Tibial artery (tissue), 4 donors: ENCODE results near the gene PRSS3.

Source experiments
- DNase-seq, 2 donors: peaks; one replicate each; pipeline ENCODE4 v3.0.0-alpha.2; 2019
- H3K27ac ChIP-seq, 2 donors: fragments of 200-600 bp; sonication (generic) in 1 of 2; 1 replicate in 1 of 2; 2 replicates in 1 of 2; pipeline ENCODE4 v1.5.1; 2018 to 2019; ENCODE audit warnings: mild to moderate bottlenecking in 1 of 2
- H3K27me3 ChIP-seq, 2 donors: fragments of 200-600 bp; sonication (generic) in 1 of 2; one replicate each; pipeline versions ENCODE4 v1.5.1 to v1.6.0; 2016 to 2019
- H3K36me3 ChIP-seq, 3 donors: fragments of 200-600 bp; sonication (generic) in 2 of 3; one replicate each; pipeline ENCODE4 v1.5.1; 2016 to 2019; ENCODE audit warnings: mild to moderate bottlenecking in 2 of 3
- H3K4me1 ChIP-seq, 4 donors: fragments of 200-600 bp; sonication (generic) in 2 of 4; 1 replicate in 3 of 4; 2 replicates in 1 of 4; pipeline ENCODE4 v1.5.1; 2016 to 2019
- H3K4me3 ChIP-seq, 2 donors: fragments of 200-600 bp; sonication (generic) in 1 of 2; 1 replicate in 1 of 2; 2 replicates in 1 of 2; pipeline ENCODE4 v1.5.1; 2018 to 2019; ENCODE audit warnings: mild to moderate bottlenecking in 2 of 2
- H3K9me3 ChIP-seq, 3 donors: fragments of 200-600 bp; sonication (generic) in 1 of 3; one replicate each; pipeline ENCODE4 v1.5.1; 2016 to 2019
- intact Hi-C: fragments of 100-400 bp; cut with DNase I; formaldehyde crosslinking; loops from one replicate; pipeline ENCODE4 v1.15.0; 2023; ENCODE audit warnings: low total_unique reads
- TF ChIP-seq, protein P1 (sequence below), 2 experiments: fragments of 200-600 bp in 1 of 2; fragments of 450-650 bp in 1 of 2; IDR thresholded peaks; one replicate each; pipeline ENCODE4 v1.5.1; 2017 to 2019; ENCODE audit warnings: antibody characterized with exemption in 2 of 2, mild to moderate bottlenecking in 1 of 2, moderate library complexity in 1 of 2

The PRSS3 gene

DNA sequence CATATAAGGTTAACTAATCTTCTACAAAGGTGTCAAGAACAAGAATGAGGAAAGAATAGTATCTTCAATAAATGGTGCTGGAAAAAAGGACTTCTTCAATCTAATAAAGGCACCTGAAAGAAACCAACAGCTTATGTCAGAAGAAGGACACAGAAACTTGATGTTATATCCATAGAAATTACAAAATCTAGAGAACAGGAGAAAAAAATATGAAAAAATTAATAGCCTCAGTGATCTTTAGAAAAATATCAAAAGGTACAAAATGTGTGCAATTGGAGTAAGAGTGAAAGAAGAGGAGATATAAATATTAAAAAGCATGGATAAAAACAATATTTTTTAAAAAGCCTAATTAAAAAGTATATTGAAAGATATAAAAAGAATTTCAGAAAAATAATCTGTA, 18.8 kb upstream of the PRSS3 start:
- no peaks in the 10 kb centered on the region for H3K27me3 ChIP-seq
- DNase-seq, result no peak
- H3K4me3 ChIP-seq, result no peak overlapping the region
- no peaks in the 10 kb centered on the region for H3K4me1 ChIP-seq
- no peaks in the 10 kb centered on the region for H3K36me3 ChIP-seq
- intact Hi-C loops, result no loop called here
- TF ChIP-seq, protein P1, sequence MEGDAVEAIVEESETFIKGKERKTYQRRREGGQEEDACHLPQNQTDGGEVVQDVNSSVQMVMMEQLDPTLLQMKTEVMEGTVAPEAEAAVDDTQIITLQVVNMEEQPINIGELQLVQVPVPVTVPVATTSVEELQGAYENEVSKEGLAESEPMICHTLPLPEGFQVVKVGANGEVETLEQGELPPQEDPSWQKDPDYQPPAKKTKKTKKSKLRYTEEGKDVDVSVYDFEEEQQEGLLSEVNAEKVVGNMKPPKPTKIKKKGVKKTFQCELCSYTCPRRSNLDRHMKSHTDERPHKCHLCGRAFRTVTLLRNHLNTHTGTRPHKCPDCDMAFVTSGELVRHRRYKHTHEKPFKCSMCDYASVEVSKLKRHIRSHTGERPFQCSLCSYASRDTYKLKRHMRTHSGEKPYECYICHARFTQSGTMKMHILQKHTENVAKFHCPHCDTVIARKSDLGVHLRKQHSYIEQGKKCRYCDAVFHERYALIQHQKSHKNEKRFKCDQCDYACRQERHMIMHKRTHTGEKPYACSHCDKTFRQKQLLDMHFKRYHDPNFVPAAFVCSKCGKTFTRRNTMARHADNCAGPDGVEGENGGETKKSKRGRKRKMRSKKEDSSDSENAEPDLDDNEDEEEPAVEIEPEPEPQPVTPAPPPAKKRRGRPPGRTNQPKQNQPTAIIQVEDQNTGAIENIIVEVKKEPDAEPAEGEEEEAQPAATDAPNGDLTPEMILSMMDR (IDR thresholded peaks at IDR 0.05), result no peak
- no peak overlapping the region for H3K27ac ChIP-seq
- no peaks in the 10 kb centered on the region for H3K9me3 ChIP-seq

- H3K27me3 ChIP-seq, result no peaks in the 10 kb centered on the region
- DNase-seq, result peak in 1 of 2 donors; percentile 28
- TF ChIP-seq, protein P1 (IDR thresholded peaks at IDR 0.05), result peak; percentile 36 to 67
- H3K9me3 ChIP-seq, result no peaks in the 10 kb centered on the region
- H3K27ac ChIP-seq, result no peak overlapping the region
- H3K4me3 ChIP-seq, result no peak overlapping the region
- H3K36me3 ChIP-seq, result no peaks in the 10 kb centered on the region
- intact Hi-C loops, result no loop called here
- H3K4me1 ChIP-seq, result no peaks in the 10 kb centered on the region
Measured at GRCh38 chr9:33778700-33779351, 16.5 kb upstream of the PRSS3 start.

GRCh38 chr9:33780276-33780675, 15.1 kb upstream of the PRSS3 start:
- no peak for DNase-seq
- Histone ChIP-seq H3K27ac (no peak overlapping the region), H3K27me3 (no peaks in the 10 kb centered on the region), H3K4me3 (no peak overlapping the region), H3K9me3 (no peaks in the 10 kb centered on the region), H3K36me3 (no peaks in the 10 kb centered on the region), H3K4me1 (no peaks in the 10 kb centered on the region)
- TF ChIP-seq, protein P1 (IDR thresholded peaks at IDR 0.05), result no peak
- intact Hi-C loops, result no loop called here

- no peaks in the 10 kb centered on the region for H3K4me1 ChIP-seq
- H3K9me3 ChIP-seq, result no peaks in the 10 kb centered on the region
- DNase-seq, result no peak
- intact Hi-C loops, result no loop called here
- no peak overlapping the region for H3K4me3 ChIP-seq
- TF ChIP-seq, protein P1 (IDR thresholded peaks at IDR 0.05), result no peak
- H3K27me3 ChIP-seq, result no peaks in the 10 kb centered on the region
- H3K36me3 ChIP-seq, result no peaks in the 10 kb centered on the region
- no peak overlapping the region for H3K27ac ChIP-seq
Measured at GRCh38 chr9:33781736-33782135, 13.6 kb upstream of the PRSS3 start.

DNA sequence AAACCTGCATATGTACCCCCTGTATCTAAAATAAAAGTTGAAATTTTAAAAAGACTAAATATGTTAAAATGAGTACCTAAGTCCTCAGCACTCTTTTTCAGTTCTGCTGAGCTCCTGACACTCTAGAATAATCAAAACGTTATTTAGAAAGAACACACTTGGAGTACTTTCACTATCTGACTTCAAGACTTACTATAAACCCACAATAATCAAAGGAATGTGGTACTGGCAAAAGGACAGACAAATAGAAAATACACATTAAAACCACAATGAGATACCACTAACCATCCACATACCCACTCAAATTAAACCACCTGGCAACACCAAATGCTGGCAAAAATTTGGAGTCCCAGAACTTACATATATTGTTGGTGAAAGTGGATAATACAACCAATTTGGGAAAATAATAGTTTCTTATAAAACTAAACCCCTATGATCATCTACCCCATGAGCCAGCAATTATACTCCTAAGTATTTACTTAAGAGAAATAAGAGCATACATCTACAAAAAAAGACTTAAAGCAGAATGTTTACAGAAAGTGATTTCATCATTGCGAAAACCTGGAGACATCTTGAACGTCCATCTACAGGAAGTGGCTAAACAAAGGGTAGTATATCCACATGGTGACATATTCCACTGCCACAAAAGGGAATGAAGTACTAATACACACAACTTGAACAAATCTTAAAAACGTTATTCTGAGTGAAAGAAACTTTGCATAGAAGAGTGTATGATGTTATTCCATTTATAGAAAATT, 12.8 kb upstream of the PRSS3 start:
- DNase-seq, result no peak

More for the DNA sequence above, 12.8 kb upstream of the PRSS3 start:
- no peak overlapping the region for H3K4me3 ChIP-seq
- no peaks in the 10 kb centered on the region for H3K36me3 ChIP-seq
- TF ChIP-seq, protein P1 (IDR thresholded peaks at IDR 0.05), result no peak
- no peaks in the 10 kb centered on the region for H3K4me1 ChIP-seq
- intact Hi-C loops, result no loop called here
- H3K9me3 ChIP-seq, result no peaks in the 10 kb centered on the region
- H3K27me3 ChIP-seq, result no peaks in the 10 kb centered on the region
- H3K27ac ChIP-seq, result no peak overlapping the region
